ENCODE data around the gene MFSD12.
"Not testable (repeated sequence)": the region's sequence is repeated elsewhere in the genome, so short reads cannot be mapped to it uniquely, and the experiment has no call there.

Gene MFSD12

GRCh38 chr19:3521104-3521445 lies 36.3 kb downstream of the MFSD12 start:
- DNase-seq = no peak

- no peak for DNase-seq
These were observed 37.0 kb downstream of the MFSD12 start for GRCh38 chr19:3520166-3521103.

GRCh38 chr19:3519126-3519525 lies 38.3 kb downstream of the MFSD12 start:
- no peak for DNase-seq

- DNase-seq = no peak
These were observed 38.7 kb downstream of the MFSD12 start for GRCh38 chr19:3518659-3519058.

- no peak for DNase-seq
These were observed 39.1 kb downstream of the MFSD12 start for GRCh38 chr19:3518255-3518654.

- no peak for DNase-seq
These were observed 39.7 kb downstream of the MFSD12 start for GRCh38 chr19:3517638-3518037.

GRCh38 chr19:3516675-3517207 lies 40.6 kb downstream of the MFSD12 start:
- DNase-seq = peak; percentile 51

GRCh38 chr19:3515891-3516422 lies 41.4 kb downstream of the MFSD12 start:
- DNase-seq = no peak

- no peak for DNase-seq
These were observed 42.5 kb downstream of the MFSD12 start for GRCh38 chr19:3514930-3515329.

- no peak for DNase-seq
These were observed 43.9 kb downstream of the MFSD12 start for GRCh38 chr19:3513229-3514140.

- no peak for DNase-seq
These were observed 44.7 kb downstream of the MFSD12 start for GRCh38 chr19:3512562-3513228.

GRCh38 chr19:3511506-3512251 lies 45.7 kb downstream of the MFSD12 start:
- DNase-seq = no peak

GRCh38 chr19:3510727-3511126 lies 46.7 kb downstream of the MFSD12 start:
- no peak for DNase-seq

- no peak for DNase-seq
These were observed 47.8 kb downstream of the MFSD12 start for GRCh38 chr19:3509566-3509989.

- no peak for DNase-seq
These were observed 48.4 kb downstream of the MFSD12 start for GRCh38 chr19:3508771-3509535.

GRCh38 chr19:3508121-3508661 lies 49.2 kb downstream of the MFSD12 start:
- DNase-seq = not testable (repeated sequence)

- peak; percentile 17 for DNase-seq
These were observed 49.8 kb downstream of the MFSD12 start for GRCh38 chr19:3507371-3508120.

- peak; percentile 26 for DNase-seq
These were observed 50.7 kb downstream of the MFSD12 start for GRCh38 chr19:3506384-3507340.
